GM19043 (cell line): ENCODE results near the gene GOLGA6A.
"Not testable (repeated sequence)": the region's sequence is repeated elsewhere in the genome, so short reads cannot be mapped to it uniquely, and the experiment has no call there.

Experiments
- ATAC-seq: cut with Tn5 transposase; IDR thresholded peaks from one replicate; pipeline ENCODE4 v1.9.1; 2021; ENCODE audit warnings: low read depth; ENCODE audit not compliant: unreplicated experiment

The GOLGA6A gene

DNA sequence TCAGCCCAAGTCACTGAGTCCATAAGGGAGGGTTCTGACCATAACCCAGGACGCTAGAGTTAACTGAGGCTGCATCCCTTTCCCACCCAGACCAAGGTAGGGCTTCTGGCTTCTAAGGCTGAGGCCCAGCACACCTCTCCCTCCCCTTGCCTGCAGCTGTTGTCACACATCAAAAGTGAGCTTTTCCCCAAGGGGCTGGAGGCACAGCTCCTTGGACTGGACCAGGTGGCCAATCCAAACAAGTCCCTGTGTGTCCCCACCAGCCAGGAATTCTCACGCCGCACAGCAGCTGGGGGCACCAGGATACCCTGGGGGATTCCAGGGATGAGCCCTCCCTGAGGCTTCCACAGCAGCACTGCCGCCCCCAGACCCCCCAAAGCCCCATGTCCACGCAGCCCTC, 25.8 kb upstream of the GOLGA6A start:
- ATAC-seq, result no peak

GRCh38 chr15:74099963-74100733, 17.8 kb upstream of the GOLGA6A start:
- ATAC-seq, result not testable (repeated sequence)

DNA sequence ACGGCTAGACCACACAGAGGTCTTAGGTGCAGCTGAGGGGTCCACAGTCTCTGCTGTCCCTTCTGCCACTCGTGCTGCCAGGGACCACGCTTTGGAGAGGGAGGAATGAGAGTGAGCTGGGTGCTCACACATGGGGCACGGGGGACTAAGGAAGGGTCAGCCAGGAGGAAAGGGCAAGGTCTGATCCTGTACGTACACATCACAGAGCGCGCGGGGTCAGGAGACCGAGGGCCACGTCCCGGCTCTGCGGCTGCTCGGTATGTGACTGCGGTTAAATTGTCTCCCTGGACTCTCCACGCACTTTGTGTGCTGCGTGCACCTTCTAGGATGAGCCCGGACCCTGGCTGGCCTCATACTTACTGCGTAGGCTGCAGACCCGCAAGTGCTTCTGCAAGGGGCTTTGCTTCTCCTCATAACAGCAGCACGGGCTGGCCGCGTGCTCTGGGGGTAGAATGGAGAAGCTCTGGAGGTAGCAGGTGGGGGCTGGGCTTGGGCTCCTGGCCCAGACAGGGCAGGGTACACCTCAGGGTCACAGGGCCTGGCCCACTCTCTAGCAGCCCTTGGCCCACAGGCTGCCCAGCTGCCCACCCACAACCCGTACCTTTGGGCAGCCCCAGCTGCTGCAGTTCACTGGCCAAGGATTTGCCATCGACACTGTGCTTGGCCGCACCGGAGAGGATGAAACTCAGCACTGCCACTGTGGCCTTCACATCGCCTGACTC, 14.6 kb upstream of the GOLGA6A start:
- not testable (repeated sequence) for ATAC-seq

- ATAC-seq, result not testable (repeated sequence)
These were observed 13.3 kb upstream of the GOLGA6A start for GRCh38 chr15:74095610-74096009.

- ATAC-seq, result not testable (repeated sequence)
These were observed 12.2 kb upstream of the GOLGA6A start for GRCh38 chr15:74094567-74094966.

DNA sequence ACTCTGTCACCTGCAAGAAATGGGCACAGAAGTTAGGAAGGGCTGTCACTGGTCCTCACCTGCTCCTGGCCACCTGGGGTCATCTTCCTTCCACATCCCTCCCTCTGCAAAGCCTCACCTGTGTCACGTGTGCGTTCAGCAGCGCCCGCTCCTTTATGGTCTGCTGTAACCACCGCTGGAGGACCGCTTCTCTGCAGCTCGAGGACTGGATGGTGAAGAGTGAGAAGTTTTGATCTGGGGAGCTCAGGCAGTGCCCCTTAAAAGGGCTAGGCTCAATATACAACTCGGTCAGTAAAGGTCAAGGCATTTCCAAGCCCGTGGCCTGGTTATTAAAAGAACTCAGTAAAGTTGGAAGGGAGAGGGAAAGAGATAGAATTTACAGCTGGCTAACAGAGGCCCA, 6.6 kb downstream of the GOLGA6A start:
- ATAC-seq, result not testable (repeated sequence)

- ATAC-seq, result not testable (repeated sequence)
These were observed 9.6 kb downstream of the GOLGA6A start for GRCh38 chr15:74072614-74073337.

- not testable (repeated sequence) for ATAC-seq
These were observed 10.2 kb downstream of the GOLGA6A start for GRCh38 chr15:74072132-74072531.

GRCh38 chr15:74071645-74072044, 10.7 kb downstream of the GOLGA6A start:
- not testable (repeated sequence) for ATAC-seq

GRCh38 chr15:74065684-74066411, 16.5 kb downstream of the GOLGA6A start:
- not testable (repeated sequence) for ATAC-seq

DNA sequence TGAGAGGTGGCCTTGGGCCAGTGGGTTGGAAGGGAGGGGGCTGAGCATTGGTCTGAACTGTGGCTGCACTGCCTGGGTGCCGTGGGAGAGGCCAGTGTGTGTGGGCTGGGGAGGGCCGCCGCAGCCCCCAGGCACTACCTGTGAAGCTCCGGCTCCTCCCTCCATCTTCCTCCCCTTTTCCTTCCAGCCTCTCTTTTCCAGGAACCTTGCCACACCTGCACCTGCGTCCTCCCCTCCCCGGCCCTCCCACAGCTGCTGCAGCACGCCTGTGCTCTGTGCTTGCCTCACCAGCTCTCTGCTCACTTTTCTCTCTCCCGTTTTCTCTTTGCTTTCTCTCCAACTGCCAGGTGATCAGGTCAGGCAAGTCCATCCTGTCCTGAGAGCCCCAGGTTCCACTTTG, 17.5 kb downstream of the GOLGA6A start:
- ATAC-seq, result not testable (repeated sequence)

- not testable (repeated sequence) for ATAC-seq
These were observed 18.2 kb downstream of the GOLGA6A start for GRCh38 chr15:74064183-74064582.

DNA sequence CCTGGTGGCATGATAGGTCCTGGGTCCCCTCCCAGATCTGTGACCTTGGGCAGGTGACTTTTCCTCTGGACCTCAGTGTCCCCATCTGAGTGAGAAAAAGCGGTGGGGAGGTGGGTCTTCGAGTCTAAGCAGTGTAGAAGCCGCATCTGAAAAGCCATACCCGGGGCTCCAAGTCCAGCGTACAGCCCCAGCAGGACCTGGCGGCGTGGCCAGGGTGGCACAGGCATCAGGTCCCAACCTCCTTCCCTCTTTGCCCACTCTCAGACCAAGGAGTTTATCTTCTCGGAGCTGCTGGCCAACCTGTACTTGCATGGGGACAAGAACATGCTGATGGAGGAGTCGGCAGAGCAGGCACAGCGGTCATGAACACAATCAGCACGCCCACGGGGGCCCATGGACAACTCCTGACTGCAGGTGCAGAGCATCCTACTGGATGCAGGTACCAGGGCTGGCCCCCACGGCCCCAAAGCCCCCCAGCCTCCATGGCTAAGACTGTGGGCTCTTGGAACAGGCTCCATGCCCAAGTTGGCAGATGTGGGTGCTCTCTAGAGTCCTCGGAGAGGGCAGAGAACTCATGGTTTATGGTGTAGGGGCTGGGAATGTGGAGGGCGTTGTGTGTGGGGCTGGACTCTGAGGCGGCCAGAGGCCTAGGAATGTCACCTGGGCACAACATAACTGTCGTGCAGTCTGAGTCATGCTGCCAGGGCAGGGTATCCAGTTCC, 18.8 kb downstream of the GOLGA6A start:
- ATAC-seq, result not testable (repeated sequence)

GRCh38 chr15:74062671-74063070, 19.7 kb downstream of the GOLGA6A start:
- no peak for ATAC-seq

DNA sequence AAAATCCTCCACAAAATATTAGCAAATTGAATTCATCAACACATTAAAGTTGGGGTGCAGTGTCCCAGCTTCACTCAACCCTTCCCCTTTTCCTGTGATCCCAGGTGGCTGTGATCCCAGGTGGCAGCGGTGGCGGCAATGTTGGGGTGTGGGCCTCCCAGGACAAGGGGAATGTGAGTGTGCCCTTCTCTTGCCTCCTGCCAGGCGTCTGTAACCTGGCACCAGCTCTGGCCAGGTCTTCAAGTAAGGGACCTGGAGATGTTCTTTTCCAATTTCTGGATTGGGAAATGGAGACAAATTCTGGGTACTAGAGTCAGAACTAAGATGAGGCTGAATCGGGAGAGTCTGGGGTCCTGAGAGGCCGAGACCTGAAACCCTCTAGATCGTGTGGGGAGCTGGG, 20.1 kb downstream of the GOLGA6A start:
- ATAC-seq, result no peak

DNA sequence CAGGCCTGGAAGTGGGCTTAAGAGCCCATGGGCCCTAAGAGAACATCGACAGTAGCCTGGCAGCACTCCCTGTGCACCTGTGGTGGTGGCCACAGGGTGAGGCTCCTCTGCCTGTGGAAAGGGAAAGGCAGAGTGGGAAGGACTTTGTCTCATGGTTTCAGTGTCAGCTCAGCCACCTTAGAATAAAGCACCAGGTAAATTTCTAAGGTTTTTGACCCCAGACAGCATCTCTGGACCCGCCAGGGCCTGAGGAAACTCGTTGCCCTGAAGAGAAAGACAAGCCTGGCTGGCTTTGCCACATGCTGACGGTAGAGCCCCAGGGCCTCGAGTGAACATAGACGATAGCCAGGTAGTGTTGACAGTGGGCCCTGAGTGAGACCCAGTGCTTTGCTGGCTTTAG, 22.1 kb downstream of the GOLGA6A start:
- no peak for ATAC-seq

DNA sequence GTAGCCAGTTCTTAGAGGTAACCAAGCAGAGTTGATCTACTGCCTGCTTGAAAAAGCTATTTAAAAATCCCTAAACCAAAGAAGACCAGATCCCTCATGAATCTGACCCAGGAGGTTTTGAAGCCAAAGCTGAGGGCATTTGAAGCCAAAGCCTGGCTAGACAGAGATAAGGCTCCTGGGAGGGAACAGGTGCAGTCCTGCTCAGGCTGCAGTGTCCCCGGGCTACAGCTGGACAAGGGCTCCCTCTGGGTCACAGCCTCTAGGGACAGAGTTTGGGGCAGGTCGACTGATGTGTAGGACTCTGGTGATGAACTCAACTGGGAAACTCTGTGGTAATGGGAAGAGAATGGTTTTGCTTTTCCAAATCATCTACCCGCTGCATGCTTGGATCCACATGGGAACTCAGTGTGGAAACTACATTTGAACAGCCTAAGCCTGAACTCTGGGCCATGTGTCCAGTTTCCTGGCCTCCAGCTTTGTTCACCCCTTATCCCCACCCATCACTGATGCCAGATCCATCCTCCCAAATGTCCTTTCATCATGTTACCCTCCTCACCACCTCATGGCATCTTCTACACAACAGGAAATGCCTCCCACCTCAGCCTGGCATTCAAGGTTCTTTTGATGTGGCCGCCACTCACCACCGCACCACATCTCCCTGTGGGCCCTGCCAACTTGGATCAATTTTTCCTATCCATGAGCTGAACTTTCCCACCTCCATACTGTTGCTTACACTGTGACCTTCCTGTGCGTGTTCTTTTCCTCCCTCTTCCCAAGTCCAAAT, 23.1 kb downstream of the GOLGA6A start:
- not testable (repeated sequence) for ATAC-seq

GRCh38 chr15:74056330-74056729, 26.0 kb downstream of the GOLGA6A start:
- not testable (repeated sequence) for ATAC-seq

DNA sequence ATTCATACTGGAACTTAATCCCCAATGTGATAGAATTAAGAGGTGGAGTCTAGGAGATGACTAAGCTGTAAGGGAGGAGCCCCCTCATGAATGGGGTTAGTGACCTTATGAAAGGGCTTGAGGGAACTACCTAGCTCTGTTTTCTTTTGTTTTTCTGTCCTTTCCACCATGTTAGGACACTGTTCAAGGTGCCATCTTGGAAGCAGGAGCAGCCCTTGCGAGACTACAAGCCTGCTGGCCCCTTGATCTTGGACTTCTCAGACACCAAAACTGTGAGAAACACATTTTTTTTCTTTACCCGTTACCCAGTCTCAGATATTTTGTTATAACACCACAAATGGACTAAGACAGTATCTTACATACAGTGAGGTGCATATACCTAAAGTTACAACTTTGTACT, 26.5 kb downstream of the GOLGA6A start:
- no peak for ATAC-seq
